Activated T-cell treated with anti-CD3 and anti-CD28 coated beads, Interleukin-2, amount 50 U/mL, for 4 hours (primary cell): Measurements from ENCODE around the gene SFMBT2. TPM values are rescaled to one million over a fixed set of nuclear protein-coding genes. Genes with fewer than 3 reads are reported as not detected.

Experiments
- ATAC-seq, 2 donors: fragments of 200-7000 bp; cut with Tn5 transposase; one replicate each; pipeline ENCODE4 v1.10.0; 2021
- DNase-seq: peaks from one replicate; pipeline ENCODE4 v3.0.0-alpha.2; 2020
- H3K27me3 Mint-ChIP-seq: one replicate; pipeline ENCODE4 v1.8.0; 2021; ENCODE audit warnings: low read depth, mixed read lengths
- H3K36me3 Mint-ChIP-seq: one replicate; pipeline ENCODE4 v1.8.0; 2022; ENCODE audit warnings: mixed read lengths; ENCODE audit not compliant: insufficient read depth
- H3K4me1 Mint-ChIP-seq: one replicate; pipeline ENCODE4 v1.8.0; 2021; ENCODE audit warnings: low read depth, mixed read lengths
- H3K4me3 Mint-ChIP-seq: one replicate; pipeline ENCODE4 v1.8.0; 2021; ENCODE audit warnings: mild to moderate bottlenecking, moderate library complexity, mixed read lengths
- H3K9me3 Mint-ChIP-seq: one replicate; pipeline ENCODE4 v1.8.0; 2021; ENCODE audit warnings: mixed read lengths
- total RNA-seq, 3 donors: library from RNA; stranded (reverse); gene quantifications; one replicate each; pipeline ENCODE4 v1.2.1, GENCODE V29; 2021

SFMBT2 gene
- total RNA-seq, 3 donors from 2014 or later, result 16.4 to 22.0 (median 20.6) TPM

DNA sequence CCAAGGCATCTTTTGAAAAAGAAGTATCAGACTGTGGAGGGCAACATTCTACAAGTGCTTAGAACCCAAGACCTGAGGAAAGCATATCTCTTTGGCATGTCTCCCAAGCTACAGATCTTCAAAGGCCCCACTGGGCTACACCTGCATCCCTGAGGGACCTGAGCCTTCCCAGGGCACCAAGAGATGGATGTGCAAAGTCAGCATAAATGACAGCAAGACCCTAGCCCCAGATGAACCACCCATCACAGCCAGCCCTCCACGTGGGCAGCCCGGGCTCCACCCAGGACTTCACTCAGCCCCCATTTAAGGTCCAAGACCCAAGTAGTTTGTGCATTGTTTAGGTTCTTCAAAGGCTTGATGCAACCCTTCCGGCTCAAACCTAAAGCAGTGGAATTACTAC is 123.5 kb downstream of the SFMBT2 start:
- H3K9me3 Mint-ChIP-seq, result no peaks in the 10 kb centered on the region
- no peak for DNase-seq
- no peak overlapping the region for H3K4me3 Mint-ChIP-seq
- ATAC-seq, result no peak
- H3K36me3 Mint-ChIP-seq, result peaks cover 35% of the 10 kb centered on the region
- peaks cover 53% of the 10 kb centered on the region for H3K4me1 Mint-ChIP-seq
- no peaks in the 10 kb centered on the region for H3K27me3 Mint-ChIP-seq

DNA sequence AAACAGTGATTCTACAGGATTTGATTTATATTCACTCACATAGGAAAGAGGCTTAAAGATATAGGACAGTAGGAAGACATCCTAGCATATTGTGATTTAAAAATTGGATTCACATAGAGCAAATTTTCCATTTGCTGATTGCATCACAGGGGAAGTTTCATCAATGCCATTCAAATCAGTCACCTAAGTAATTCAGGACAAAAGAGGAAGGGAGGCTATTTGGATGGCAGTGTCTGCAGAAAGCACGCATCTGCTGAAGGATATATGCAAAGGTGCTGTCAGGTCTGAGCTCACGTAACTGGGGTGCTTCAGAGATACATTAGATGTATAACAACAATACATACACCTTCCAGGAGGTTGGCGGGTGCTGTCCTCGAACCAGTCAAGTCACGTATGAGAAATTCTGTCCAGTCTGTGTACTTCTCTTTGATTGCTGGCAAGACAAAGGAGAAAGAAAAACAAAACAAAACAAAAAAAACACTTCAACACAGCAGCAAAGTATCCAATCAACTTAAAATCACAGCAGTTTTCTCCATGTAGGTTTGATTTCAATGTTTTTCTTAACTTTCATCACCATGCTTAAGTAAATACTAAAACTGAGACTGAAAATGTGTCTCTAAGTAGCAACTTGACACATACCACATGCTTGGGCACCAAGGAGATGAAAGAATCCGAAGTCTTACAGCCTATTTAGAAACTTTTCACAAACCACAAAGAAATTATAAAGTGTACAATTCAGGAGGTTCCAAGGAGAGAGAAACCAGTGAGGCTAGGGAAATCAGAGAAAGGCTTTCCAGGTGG is 125.1 kb downstream of the SFMBT2 start:
- Mint-ChIP-seq H3K4me3 (no peak overlapping the region), H3K4me1 (peaks cover 41% of the 10 kb centered on the region), H3K36me3 (peaks cover 37% of the 10 kb centered on the region), H3K27me3 (no peaks in the 10 kb centered on the region), H3K9me3 (no peaks in the 10 kb centered on the region)
- ATAC-seq (no peak), DNase-seq (no peak)

DNA sequence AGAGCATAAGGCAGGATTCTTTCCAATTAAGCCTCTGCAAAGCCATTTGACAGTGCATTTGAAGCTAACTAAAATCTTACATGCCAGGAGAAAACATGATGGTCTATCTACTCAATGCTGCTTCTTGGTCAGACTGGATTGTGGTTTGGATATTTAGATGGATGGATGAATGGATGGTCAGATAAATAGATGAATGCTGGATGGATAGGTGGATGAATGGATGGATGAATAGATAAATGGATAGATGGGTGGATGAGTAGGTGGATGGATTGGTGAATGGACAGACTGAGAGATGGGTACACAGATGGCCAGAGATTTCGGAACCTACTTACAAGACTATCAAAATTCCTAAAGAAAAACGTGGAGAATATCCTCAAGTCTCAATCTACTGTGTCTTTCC is 127.6 kb downstream of the SFMBT2 start:
- ATAC-seq, result no peak
- no peak overlapping the region for H3K4me3 Mint-ChIP-seq
- peaks cover 44% of the 10 kb centered on the region for H3K4me1 Mint-ChIP-seq
- no peaks in the 10 kb centered on the region for H3K27me3 Mint-ChIP-seq
- H3K36me3 Mint-ChIP-seq, result peaks cover 38% of the 10 kb centered on the region
- no peaks in the 10 kb centered on the region for H3K9me3 Mint-ChIP-seq
- no peak for DNase-seq

DNA sequence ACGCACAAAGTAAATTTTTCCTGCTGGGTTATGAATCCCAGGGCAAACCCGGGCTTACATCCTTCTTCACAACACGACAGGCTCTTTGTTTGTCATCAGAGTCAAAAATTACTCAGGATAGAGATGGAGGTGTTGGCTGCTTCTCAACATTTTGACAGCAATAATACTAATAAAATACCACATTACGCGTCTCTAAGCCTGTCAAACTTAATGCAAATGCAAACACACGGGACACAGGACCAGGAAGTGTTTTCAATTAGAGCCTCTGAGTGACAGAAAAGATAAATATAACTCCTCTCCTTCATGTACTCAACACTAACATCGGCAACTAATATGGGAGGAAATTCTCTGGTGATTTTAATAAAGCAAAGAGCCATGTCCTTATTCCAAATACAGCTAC is 128.4 kb downstream of the SFMBT2 start:
- ATAC-seq (no peak), DNase-seq (no peak)
- no peak overlapping the region for H3K4me3 Mint-ChIP-seq
- H3K4me1 Mint-ChIP-seq, result peaks cover 47% of the 10 kb centered on the region
- no peaks in the 10 kb centered on the region for H3K27me3 Mint-ChIP-seq
- H3K9me3 Mint-ChIP-seq, result no peaks in the 10 kb centered on the region
- peaks cover 44% of the 10 kb centered on the region for H3K36me3 Mint-ChIP-seq

DNA sequence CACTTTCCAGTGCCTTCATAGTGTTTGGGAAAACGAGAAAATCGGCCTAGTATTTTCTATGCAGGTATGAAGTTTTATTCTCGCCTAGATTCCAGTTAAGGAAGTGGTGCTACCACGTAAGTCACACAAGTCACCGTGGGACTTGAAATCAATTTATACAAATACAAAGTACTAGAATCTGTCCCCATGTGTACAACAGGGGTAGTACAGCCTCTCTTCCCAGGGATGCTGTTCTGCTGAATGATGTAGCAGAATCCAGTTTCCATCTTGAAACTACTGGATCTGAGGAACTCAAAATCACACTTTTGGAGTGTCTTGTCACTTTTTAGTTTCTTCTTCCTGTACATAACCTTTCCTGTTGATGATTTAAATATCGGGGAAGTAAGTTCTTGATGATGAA is 129.4 kb downstream of the SFMBT2 start:
- Mint-ChIP-seq H3K4me3 (no peak overlapping the region), H3K27me3 (no peaks in the 10 kb centered on the region), H3K9me3 (no peaks in the 10 kb centered on the region), H3K4me1 (peaks cover 51% of the 10 kb centered on the region), H3K36me3 (peaks cover 47% of the 10 kb centered on the region)
- ATAC-seq (no peak), DNase-seq (no peak)

DNA sequence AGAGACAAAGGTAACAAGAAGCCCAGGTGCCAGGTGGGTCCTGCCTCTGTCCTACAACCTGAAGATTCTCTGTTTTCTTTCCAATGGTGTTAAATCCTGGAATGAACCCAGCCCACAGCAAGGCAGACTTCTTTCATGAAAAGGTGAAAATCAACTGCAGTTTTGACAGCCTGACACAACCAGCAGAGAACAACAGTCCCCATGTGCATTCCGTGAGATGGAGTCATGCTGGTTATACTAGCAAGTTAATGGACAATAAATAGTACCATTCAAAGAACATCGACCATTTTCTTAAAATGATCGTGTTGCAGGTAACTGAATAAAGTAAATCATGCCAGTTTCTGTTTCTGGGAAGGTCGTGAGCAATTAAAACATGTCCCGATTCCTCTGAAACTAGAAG is 131.5 kb downstream of the SFMBT2 start:
- Mint-ChIP-seq H3K27me3 (no peaks in the 10 kb centered on the region), H3K36me3 (peaks cover 55% of the 10 kb centered on the region), H3K4me3 (no peak overlapping the region), H3K9me3 (no peaks in the 10 kb centered on the region), H3K4me1 (peaks cover 56% of the 10 kb centered on the region)
- ATAC-seq, result no peak
- DNase-seq, result no peak

DNA sequence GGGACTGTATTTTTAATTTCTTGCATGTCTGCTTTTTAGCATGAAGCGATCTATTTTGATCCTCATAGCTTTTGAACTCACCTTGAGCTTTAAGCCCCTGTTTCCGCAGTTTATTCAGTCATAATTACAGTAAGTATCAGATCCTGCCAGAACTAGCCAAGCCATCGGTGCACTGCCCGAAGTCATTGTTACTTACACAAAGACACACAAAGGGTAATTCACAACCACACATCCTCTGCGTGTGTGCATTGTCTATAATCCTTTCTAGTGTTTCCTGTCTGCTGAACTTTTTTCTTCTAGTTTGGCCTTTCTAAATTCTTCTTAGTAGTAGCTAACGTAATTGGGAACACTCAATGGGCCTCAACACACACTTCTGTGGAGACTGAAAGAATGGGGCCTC is 133.0 kb downstream of the SFMBT2 start:
- no peaks in the 10 kb centered on the region for H3K27me3 Mint-ChIP-seq
- peaks cover 46% of the 10 kb centered on the region for H3K36me3 Mint-ChIP-seq
- H3K4me3 Mint-ChIP-seq, result no peak overlapping the region
- no peaks in the 10 kb centered on the region for H3K9me3 Mint-ChIP-seq
- peaks cover 62% of the 10 kb centered on the region for H3K4me1 Mint-ChIP-seq
- no peak for DNase-seq
- ATAC-seq, result no peak

DNA sequence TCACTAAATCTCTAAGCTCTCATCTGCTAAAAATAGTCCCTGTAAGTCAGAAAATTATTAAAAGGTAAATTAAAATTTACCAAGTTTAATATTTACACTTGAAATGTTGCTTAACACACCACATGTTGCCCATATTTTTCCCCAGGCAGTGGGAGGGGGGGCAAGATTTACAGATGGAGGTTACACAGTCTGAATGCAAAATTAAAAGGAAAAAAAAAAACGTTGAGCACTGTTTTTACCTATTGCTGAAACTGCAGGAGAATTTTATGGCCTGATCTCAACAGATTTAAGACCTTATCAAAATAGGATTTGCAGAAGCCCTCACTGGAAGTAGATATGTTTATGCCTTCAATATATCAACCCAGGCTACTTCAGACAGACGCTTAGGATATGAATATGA is 133.4 kb downstream of the SFMBT2 start:
- Mint-ChIP-seq H3K36me3 (peaks cover 44% of the 10 kb centered on the region), H3K9me3 (no peaks in the 10 kb centered on the region), H3K27me3 (no peaks in the 10 kb centered on the region), H3K4me3 (no peak overlapping the region), H3K4me1 (peaks cover 66% of the 10 kb centered on the region)
- DNase-seq (no peak), ATAC-seq (no peak)

DNA sequence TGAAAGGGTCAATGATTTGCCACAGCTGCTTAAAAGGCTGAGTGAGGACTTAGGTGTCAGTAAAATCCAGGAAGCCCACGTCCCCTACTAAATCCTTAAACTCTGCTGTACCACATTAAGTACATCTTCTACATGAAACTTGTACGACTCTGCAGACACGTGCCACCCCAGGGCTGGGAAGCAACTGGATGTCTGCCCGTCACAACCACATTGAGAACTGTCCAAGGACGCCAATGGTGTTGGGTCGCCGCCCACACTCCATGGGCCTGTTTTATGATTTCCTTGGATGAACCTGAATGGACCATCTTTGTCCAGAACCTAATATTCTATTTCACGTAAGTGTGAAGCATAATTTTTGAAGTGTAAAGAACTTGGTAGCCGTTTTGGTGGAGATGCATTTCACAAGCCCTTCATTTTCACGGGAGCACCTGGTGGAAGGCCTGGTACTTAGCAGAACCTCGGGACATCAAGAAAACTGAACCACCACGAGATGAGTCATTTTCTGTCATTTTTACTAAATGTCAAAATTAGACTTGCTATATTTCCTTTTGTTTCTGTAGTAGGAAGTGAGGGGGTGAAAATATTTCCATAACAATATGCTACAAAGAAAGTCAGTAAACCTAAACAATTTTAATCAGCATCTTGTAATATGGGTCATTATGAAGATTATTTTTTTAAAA is 134.9 kb downstream of the SFMBT2 start:
- DNase-seq (no peak), ATAC-seq (peak; percentile 47 to 58)
- Mint-ChIP-seq H3K27me3 (no peaks in the 10 kb centered on the region), H3K9me3 (no peaks in the 10 kb centered on the region), H3K4me1 (peaks cover 74% of the 10 kb centered on the region), H3K4me3 (no peak overlapping the region), H3K36me3 (peaks cover 50% of the 10 kb centered on the region)

DNA sequence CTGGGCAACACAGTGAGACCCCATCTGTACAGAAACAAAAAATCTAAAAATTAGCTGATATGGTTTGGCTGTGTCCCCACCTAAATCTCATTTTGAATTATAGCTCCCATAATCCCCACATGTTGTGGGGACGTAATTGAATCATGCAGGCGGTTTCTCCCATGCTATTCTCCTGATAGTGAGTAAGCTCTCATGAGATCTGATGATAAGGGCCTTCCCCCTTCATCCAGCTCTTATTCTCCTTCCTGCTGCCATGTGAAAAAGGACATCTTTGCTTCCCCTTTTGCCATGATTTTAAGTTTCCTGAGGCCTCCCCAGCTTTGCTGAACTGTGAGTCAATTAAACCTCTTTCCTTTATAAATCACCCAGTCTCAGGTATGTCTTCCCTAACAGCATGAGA is 136.5 kb downstream of the SFMBT2 start:
- ATAC-seq (no peak), DNase-seq (no peak)
- Mint-ChIP-seq H3K9me3 (no peaks in the 10 kb centered on the region), H3K4me3 (no peak overlapping the region), H3K36me3 (peaks cover 50% of the 10 kb centered on the region), H3K27me3 (no peaks in the 10 kb centered on the region), H3K4me1 (peaks cover 79% of the 10 kb centered on the region)

DNA sequence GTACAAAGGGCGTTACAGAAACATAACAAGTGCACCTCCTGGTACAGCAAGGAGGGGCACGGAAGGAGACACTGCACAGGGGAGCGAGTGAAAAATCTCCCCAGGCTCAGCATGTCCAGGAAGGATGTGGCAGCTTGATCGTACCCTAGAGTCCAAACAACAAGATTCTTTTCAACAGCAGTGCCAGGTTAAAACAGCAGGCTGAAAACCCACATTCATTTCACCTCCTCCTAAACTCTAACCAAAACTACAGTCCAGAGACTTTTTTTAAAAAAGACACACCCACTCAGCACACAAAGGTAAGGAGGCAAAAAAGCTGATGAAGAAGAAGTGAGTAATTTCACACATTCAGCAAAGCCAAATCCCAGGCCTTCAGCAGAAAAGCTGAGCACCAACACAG is 138.8 kb downstream of the SFMBT2 start:
- DNase-seq, result no peak
- Mint-ChIP-seq H3K4me1 (peaks cover 79% of the 10 kb centered on the region), H3K36me3 (peaks cover 44% of the 10 kb centered on the region), H3K4me3 (peak overlapping the region; percentile 27), H3K9me3 (no peaks in the 10 kb centered on the region), H3K27me3 (no peaks in the 10 kb centered on the region)
- peak; percentile 46 to 56 for ATAC-seq

DNA sequence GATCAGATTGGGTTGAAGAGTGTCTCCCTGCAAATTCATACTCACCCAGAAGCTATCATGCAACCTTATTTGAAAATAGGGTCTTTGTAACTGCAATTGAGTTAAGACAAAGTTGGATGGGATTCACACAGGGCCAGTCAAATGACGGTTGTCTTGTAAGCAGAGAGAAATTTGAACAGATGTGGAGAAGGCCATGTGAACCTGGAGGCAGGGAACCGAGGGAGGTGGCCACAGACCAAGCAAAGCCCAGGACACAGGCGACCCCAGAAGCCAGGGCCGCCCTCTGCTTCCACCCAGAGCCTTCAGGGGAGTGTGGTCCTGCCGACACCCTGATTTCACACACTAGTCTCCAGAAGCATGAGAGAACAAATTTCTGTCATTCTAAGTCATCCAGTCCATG is 140.8 kb downstream of the SFMBT2 start:
- Mint-ChIP-seq H3K27me3 (no peaks in the 10 kb centered on the region), H3K4me3 (peak overlapping the region; percentile 13), H3K36me3 (peaks cover 28% of the 10 kb centered on the region), H3K4me1 (peaks cover 64% of the 10 kb centered on the region), H3K9me3 (no peaks in the 10 kb centered on the region)
- ATAC-seq, result no peak
- DNase-seq, result no peak

DNA sequence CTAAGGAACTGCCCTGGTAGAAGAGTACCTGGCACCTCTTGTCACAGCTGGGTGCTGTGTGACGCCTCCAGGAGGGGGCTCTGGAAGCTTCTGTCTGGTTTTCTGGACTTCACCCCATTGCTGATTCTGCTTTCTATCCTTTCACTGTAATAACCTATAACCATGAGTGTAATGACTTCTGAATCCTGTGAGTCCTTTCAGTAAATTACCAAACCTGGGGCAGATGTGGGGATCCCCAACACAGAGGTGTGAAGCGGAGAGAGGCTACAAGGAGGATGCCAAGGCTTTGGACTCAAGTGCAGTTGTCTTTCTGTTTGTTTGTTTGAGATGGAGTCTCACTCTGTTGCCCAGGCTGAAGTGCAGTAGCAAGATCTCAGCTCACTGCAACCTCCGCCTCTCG is 143.7 kb downstream of the SFMBT2 start:
- ATAC-seq (no peak), DNase-seq (no peak)
- Mint-ChIP-seq H3K9me3 (no peaks in the 10 kb centered on the region), H3K4me3 (no peak overlapping the region), H3K27me3 (no peaks in the 10 kb centered on the region), H3K36me3 (peaks cover 17% of the 10 kb centered on the region), H3K4me1 (peaks cover 44% of the 10 kb centered on the region)

DNA sequence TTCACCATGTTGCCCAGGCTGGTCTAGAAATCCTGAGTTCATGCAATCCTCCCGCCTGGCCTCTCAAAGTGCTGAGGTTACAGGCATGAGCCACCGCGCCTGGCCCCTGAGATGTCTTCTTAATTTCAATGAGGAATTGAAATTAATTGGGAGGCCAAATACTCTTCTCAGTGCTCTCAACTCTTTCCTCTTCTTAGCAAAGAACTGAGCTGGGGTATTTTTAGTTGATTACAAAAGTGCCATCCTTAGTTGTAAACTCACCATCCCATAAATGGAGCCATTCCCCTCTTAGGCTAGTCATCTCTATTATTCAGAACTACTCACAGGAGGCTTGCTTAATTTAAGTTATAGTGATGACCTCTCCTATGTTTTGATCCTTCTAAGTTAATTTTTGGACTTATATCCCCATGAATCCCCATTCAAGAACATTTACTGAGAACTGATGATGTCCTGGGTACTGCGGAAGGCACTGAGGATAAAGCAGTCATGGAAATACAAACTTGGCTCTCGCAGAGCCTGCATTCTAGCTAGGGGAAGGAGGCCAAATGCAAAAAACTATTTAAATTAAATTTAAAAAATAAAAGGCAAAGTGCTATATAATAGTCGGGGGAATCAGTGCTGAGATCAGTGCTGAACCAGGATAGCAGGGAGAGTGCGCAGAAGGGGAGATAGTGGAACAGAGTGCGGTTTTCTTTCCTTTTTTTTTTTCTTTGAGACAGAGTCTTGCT is 145.3 kb downstream of the SFMBT2 start:
- H3K4me1 Mint-ChIP-seq, result peaks cover 45% of the 10 kb centered on the region
- no peaks in the 10 kb centered on the region for H3K27me3 Mint-ChIP-seq
- peaks cover 10% of the 10 kb centered on the region for H3K36me3 Mint-ChIP-seq
- DNase-seq (no peak), ATAC-seq (no peak)
- no peaks in the 10 kb centered on the region for H3K9me3 Mint-ChIP-seq
- no peak overlapping the region for H3K4me3 Mint-ChIP-seq
